Measurements from ENCODE around the gene DOCK4. TPM values are rescaled to one million over a fixed set of nuclear protein-coding genes. Genes with fewer than 3 reads are reported as not detected.

Gene DOCK4
- polyA plus RNA-seq, 2 of the 4 experiments (the other 2 are of a cell fraction): 13.7 to 15.7 TPM

GRCh38 chr7:111985798-111986197 lies 220.4 kb downstream of the DOCK4 start:
- H3K27ac ChIP-seq: no peak overlapping the region
- peaks cover 9% of the 10 kb centered on the region; the same call in 2 of the 3 replicates for H3K4me1 ChIP-seq
- H3K4me3 ChIP-seq: no peak overlapping the region
- ATAC-seq: no peak
- FAIRE-seq: no peak
- ChIA-PET CTCF (no interaction called here), POLR2A (no interaction called here)
- no peak for TF ChIP-seq RARB (CRISPR knock-in tag; IDR thresholded peaks at IDR 0.05)
- no peak for TF ChIP-seq NPAS2 (CRISPR knock-in tag; IDR thresholded peaks at IDR 0.05; ENCODE audit: borderline replicate concordance)
- TF ChIP-seq TP53 (CRISPR knock-in tag; IDR thresholded peaks at IDR 0.05): no peak
- no peak for TF ChIP-seq NR3C1 (IDR thresholded peaks at IDR 0.05)
- no peak for TF ChIP-seq ZSCAN20 (CRISPR knock-in tag; IDR thresholded peaks at IDR 0.05)
- TF ChIP-seq HES2 (IDR thresholded peaks at IDR 0.05): no peak
- TF ChIP-seq ZC3H11A (IDR thresholded peaks at IDR 0.05): no peak
- no peak for TF ChIP-seq ZNF302 (CRISPR knock-in tag; IDR thresholded peaks at IDR 0.05)
- TF ChIP-seq MYC (IDR thresholded peaks at IDR 0.05; ENCODE audit: borderline replicate concordance, low read length): no peak
- no peak for TF ChIP-seq MAZ (IDR thresholded peaks at IDR 0.05; ENCODE audit: borderline replicate concordance, low read depth, low read length)
- TF ChIP-seq KDM5A (IDR thresholded peaks at IDR 0.05): no peak
- no peak for TF ChIP-seq BHLHE40 (IDR thresholded peaks at IDR 0.05; ENCODE audit: low read depth, low read length)
- no peak for TF ChIP-seq SMC3 (IDR thresholded peaks at IDR 0.05)
- no peak for TF ChIP-seq E2F6 (IDR thresholded peaks at IDR 0.05; ENCODE audit: borderline replicate concordance, low read depth)
- WGBS (ENCODE audit: missing lambda C conversion rate): 89% methylated on average over 1 of the region's 1 CpG
- DNase-seq (ENCODE audit: low read depth in 1 of 2, low spot score in 1 of 2): no peak
- H3K9me3 ChIP-seq: no peaks in the 10 kb centered on the region
- H3K4me2 ChIP-seq: no peak overlapping the region

GRCh38 chr7:111982804-111983203 lies 223.4 kb downstream of the DOCK4 start:
- Histone ChIP-seq H3K4me3 (no peak overlapping the region), H3K27ac (no peak overlapping the region), H3K9me3 (no peaks in the 10 kb centered on the region), H3K4me1 (peaks cover 9% of the 10 kb centered on the region; the same call in 2 of the 3 replicates), H3K4me2 (no peak overlapping the region)
- 85% methylated on average over 2 of the region's 2 CpGs for WGBS (ENCODE audit: missing lambda C conversion rate)
- ChIA-PET CTCF (no interaction called here), POLR2A (no interaction called here)
- TF ChIP-seq EHF (CRISPR knock-in tag; IDR thresholded peaks at IDR 0.05): no peak
- TF ChIP-seq HMGXB4 (CRISPR knock-in tag; IDR thresholded peaks at IDR 0.05; ENCODE audit: borderline replicate concordance): no peak
- no peak for TF ChIP-seq ZNF302 (CRISPR knock-in tag; IDR thresholded peaks at IDR 0.05)
- no peak for TF ChIP-seq HOXA7 (CRISPR knock-in tag; IDR thresholded peaks at IDR 0.05)
- TF ChIP-seq BCL3 (IDR thresholded peaks at IDR 0.05): no peak
- no peak for TF ChIP-seq MAX (IDR thresholded peaks at IDR 0.05)
- TF ChIP-seq REST (IDR thresholded peaks at IDR 0.05): no peak
- no peak for TF ChIP-seq HOXB13 (CRISPR knock-in tag; IDR thresholded peaks at IDR 0.05; ENCODE audit: low read depth)
- ATAC-seq: no peak
- DNase-seq (ENCODE audit: low read depth in 1 of 2, low spot score in 1 of 2): no peak
- no peak for FAIRE-seq
